Measurements from ENCODE around the gene MICU1.
A peak's percentile ranks its signal among the peaks of the same experiment; 100 is the strongest.

The MICU1 gene

DNA sequence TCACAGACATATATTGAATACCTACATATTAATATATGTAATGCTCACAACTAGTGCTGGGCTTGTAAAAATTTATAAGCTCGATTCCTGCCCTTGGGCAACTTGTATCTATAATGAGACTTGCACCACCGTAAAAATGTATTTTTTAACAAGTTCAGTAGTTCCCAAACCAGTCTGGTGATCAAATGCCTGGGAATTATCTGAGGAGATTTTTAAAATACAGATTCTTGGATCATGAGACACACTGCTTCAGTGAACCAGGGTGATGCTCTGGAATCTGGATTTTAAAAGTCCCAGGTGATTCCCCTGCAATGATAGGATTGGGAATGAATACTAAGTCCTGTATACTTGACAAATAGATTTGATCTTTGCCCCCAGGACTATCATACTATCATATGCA, 4.3 kb upstream of the MICU1 start:
- DNase-seq (ENCODE audit: low read depth): no peak

DNA sequence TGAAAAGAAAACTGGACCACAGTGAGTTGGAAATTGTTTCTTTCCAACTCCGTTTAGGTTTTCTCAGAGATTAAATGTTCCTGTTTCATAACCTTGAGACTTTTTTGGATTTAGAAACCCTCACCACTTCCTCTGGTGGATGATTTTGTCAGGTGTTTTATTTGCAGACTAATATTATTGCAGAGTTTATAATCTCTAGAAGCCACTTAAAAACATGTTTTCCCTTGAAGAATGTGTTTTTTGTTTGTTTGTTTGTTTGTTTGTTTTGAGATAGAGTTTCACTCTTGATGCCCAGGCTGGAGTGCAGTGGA, 520 bp upstream of the MICU1 start:
- DNase-seq (ENCODE audit: low read depth): no peak

DNA sequence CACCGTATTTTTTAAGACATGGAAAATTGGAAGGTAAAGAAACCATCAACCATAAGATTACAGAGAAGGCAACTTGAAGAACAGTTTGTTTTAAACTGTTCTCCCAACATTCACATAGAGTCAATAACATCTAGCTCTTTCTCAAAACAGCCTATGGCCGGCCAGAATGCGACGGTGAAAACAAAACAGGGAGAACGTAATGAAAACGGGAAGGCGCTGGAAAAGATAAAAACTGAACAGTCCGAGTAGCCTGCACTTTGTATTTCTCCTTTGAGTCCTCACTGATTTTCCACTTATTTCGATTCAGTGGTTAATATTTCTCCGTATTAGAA, 637 bp downstream of the MICU1 start:
- DNase-seq (ENCODE audit: low read depth): no peak

DNA sequence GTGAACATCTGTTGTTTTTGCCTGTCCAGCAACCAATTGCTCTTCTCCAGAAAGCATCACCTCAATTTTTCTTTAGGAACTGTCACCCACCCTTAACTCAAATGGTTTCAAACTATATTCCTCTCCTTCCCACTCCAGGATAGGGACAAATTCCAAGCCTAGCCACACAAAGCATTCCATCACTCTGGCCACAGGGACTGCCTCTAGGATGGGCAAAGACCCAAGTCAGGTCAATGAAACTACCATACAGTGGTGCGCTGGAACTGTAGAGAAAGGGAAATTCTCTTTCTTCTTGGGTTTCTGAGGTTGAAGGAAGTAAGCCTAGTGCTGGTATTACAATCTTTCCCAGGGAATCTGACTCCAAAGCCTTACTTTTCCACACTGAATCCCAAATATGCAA, 3.6 kb downstream of the MICU1 start:
- no peak for DNase-seq (ENCODE audit: low read depth)

DNA sequence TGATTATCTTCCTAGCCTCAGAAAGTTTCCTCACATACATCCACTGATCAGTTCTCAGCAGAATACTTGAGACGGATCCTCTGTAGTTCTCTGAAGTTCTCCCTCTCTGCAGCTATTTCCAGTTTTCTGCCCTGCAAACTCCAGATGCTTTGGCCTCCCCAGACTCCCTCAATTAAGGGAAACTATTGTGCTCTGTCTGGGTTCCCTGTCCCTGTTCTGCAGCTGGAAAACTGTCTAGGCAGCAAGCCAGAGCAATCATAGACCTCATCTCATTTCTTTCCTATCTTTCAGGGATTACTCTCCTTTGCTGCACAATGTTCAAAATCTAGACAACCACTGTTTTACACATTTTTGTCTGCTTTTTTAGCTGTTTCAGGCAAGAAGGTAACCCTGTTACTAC, 9.2 kb downstream of the MICU1 start:
- no peak for DNase-seq (ENCODE audit: low read depth)

DNA sequence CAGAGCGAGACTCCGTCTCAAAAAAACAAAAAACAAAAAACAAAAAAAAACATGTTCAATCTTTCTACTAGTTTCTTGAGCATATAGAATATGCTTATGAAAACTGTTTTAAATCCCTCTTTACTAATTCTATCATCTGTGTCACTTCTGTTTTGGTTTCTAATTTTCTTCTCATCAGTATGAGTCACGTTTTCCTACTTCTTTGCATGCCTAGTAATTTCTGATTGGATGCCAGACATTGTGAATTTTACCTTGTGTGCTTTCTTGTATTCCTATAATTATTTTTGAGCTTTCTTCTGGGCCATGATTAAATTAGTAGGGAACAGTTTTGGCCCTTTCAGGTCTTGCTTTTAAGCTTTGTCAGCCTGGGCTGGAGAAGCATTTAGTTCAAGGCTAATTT, 9.9 kb downstream of the MICU1 start:
- DNase-seq (ENCODE audit: low read depth): peak; percentile 22

DNA sequence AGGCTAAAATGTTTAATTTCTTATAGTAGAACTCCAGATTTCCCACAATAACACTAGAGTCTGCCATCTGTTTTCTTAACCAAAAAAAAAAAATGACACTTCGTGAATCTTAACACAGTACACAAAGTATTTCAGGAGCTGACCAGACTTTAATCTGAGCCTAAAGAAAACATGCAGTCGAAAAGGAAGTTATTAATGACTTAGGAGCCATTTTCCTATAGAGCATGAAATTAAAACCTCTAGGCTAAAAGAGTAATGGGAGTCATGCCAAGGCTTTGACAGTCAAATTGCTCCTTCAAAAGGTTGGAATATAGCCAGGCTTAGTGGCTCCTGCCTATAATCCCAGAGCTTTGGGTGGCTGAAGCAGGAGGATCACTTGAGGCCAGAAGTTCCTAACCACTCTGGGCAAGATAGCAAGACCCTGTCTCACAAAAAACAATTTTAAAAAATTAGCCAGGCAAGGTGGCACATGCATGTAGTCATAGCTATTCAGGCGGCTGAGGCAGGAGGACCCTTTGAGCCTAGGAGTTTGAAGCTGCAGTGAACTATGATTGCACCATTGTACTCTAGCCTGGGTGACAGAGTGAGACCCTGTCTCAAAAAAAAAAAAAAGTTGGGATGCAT, 13.6 kb downstream of the MICU1 start:
- DNase-seq (ENCODE audit: low read depth): no peak

DNA sequence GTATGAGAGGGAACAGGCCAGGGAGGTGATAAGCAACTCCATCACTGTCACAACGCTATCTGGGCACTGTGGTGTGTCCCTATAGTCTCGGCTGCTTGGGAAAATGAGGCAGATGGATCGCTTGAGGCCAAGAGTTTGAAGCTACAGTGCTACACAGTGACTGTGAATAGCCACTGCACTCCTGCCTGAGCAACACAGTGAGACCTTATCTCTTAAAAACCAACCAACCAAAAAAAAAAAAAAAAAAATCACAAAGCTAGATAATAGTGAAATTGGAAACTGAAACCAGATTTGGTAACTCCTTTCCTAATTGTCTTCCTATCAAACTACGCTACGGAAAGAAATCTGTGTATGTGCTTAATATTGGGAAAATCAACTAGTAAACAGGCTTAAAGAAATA, 14.1 kb downstream of the MICU1 start:
- DNase-seq (ENCODE audit: low read depth): no peak

DNA sequence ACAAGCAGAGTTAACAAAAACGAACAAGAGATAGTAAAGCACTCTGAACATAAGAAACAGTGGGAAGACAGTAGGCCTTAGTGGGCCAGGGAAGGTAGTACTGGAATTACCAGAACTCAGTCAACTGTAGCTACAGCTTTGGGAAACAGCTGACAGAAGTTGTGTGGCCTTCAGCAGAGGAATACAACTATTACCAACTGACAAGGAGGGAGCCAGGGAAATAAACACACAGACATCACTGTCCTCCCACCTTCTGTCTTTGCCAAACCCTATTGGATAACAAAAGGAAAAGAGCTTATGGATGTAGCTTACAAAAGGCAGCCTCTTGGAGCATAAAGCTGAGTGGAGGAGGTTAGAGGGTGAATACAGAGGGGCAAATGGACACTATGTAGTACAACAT, 15.4 kb downstream of the MICU1 start:
- DNase-seq (ENCODE audit: low read depth): no peak

DNA sequence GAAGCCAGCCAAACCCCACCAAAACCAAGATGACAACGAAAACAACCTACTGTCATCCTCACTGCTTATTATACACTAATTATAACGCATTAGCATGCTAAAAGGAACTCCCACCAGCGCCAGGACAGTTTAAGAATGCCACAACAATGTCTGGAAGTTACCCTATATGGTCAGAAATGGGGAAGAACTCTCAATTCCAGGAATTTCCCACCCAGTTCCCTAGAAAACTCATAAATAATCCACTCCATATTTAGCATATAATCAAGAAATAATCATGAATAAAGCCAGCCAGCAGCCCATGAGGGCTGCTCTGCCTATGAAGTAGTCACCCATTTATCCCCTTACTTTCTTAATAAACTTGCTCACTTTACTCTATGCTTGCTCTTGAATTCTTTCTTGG, 20.8 kb downstream of the MICU1 start:
- no peak for DNase-seq (ENCODE audit: low read depth)

DNA sequence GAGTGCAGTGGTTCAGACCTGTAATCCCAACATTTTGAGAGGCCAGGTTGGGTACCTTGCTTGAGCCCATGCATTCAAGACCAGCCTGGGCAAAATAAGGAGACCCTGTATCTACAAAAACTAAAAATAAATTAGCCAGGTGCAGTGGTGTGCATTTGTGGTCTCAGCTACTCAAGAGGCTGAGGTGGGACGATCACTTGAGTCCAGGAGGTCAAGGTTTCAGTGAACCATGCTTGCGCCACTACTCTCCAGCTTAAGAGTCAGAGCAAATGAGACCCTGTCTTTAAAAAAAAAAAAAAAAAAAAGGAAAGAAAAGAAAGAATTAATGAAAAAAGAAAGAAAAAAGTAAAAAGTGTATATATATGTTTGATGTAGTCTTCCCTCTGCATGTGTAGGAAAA, 24.7 kb downstream of the MICU1 start:
- no peak for DNase-seq (ENCODE audit: low read depth)

DNA sequence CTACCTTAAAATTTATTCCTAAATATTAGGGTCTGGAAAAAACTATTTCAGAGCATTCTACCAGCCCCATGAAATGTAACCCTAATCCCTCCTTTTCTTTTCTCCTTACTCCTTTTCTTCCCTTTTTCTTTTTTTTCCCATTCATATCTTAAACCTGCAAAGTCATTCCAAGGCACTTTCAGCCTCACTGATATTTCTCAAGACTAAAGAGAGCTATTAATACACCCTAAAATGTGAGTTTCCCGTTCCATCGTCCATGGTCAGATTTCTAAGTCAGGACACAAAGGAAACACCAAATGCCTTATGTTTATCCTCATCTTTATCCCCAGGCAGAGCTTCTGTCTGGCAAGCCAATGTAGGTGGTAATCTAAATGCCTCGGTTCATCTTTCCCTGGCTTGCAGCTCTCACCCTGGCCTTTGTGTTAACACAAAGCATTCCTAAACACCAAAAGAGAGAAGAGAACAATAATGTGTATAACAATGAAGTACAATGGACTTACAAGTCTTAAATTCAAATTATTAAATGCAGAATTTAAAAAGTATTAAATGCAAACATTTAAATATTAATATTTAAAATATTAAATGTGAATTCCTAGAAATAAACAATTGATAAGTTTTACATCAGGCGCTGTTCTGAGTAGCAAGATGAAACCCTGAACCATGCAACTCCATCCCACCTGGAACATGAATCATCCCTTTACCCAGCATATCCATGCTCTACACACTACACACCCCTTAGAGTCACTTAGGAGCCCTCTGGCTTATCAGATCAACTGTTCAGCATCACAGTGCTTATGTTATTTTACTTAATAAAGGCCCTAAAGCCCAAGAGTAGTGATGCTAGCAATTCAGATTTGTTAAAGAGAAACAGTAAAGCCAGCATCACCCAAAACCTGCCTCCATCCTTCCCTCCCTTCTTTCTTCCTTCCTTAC, 26.8 kb downstream of the MICU1 start:
- DNase-seq (ENCODE audit: low read depth): no peak

DNA sequence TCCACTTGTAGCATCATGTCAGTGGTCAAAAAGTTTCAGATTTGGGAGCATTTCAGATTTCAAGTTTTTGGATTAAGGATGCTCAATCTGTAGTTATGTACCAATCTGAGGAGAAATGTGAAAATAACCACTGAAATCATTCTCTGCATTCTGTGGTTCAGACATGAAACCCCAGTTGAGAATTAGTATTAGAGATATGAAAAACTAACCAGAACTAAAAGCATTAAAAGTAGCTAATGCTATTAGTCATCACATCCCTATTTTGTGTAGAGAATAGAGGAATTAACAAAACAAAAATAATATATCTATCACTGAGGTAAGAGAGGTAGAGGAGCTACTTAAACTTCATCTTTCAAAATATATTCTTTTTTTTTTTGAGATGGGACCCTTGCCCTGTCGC, 28.0 kb downstream of the MICU1 start:
- no peak for DNase-seq (ENCODE audit: low read depth)

DNA sequence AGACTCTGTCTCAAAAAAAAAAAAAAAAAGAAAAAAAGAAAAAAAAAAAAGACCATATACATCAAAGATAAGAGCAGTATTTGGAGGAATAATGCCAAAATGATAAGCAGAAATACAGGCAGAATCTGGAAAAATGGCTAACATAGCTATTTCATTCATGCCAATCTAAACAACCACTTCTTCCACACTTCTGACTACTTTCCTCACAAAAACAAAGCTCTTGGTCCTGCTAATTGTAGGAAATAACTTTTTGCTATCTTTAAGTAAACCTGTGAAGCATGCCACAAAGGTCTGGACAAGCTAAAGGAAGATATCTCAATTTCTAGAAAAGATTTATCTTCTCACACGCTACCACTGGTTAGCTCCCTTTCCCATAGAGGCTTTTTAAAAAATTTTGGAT, 30.4 kb downstream of the MICU1 start:
- DNase-seq (ENCODE audit: low read depth): no peak

DNA sequence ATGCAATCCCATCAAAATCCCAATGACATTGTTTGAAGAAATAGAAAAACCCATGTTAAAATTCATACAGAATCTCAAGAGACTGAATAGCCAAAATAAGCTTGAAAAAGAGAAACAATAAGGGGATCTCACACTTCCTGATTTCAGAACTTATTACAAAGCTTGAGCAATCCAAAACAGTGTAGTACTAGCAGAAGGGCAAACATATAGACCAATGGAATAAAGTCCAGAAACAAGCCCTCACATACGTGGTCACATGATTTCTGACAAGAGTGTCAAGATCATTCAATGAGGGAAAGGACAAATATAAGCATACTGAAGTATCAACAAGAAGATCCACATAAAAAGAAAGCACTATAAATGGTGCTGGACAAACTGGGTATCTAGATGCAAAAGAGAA, 31.9 kb downstream of the MICU1 start:
- no peak for DNase-seq (ENCODE audit: low read depth)

DNA sequence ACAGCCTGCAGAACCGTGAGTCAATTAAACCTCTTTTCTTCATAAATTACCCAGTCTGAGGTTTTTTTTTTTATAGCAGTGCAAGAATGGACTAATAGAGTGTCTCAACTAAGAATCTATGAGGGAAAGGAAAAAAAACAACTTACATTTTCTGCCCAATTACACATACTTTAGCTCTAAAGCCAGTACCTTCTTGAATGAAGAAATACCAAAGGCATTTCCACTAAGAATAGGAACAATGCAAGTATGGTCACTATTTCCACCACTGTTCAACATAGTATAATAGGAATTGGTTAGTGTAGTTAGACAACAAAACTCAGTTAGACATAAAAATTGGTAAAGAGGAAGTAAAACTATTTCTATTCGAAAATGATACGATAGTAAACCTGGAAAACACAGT, 37.6 kb downstream of the MICU1 start:
- no peak for DNase-seq (ENCODE audit: low read depth)

DNA sequence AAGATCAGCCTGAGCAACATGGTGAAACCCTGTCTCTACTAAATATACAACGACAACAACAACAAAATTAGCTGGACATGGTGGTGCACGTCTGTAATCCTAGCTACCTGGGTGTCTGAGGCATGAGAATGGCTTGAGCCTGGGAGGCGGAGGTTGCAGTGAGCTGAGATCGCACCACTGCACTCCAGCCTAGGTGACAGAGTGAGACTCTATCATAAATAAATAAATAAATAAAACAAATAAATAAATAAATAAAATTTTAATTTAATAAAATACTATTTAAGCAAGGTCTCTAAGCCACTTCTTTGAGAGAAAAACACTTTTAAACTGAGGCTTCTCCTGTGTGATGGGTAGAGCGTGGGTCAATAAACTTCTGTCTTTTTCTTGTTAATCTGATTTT, 38.3 kb downstream of the MICU1 start:
- no peak for DNase-seq (ENCODE audit: low read depth)

DNA sequence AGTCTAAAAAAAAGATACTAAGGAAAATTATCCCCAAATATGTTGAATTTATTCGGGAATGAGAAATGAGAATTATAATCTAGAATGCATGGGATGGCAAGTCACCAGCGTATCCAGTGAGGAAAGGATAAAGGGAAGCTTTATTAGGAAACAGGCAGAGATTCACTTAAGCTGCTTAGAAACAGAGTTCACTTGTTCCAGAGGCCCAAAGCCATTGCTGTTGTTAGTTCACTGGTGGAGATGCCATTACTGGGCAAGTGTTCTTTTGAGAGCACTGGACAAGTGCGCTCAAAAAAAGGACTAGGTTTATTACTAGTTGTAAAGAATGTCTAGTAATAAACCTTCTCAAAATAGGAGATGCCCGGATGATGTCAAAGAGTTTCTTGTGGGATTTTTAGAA, 51.2 kb downstream of the MICU1 start:
- DNase-seq (ENCODE audit: low read depth): no peak

DNA sequence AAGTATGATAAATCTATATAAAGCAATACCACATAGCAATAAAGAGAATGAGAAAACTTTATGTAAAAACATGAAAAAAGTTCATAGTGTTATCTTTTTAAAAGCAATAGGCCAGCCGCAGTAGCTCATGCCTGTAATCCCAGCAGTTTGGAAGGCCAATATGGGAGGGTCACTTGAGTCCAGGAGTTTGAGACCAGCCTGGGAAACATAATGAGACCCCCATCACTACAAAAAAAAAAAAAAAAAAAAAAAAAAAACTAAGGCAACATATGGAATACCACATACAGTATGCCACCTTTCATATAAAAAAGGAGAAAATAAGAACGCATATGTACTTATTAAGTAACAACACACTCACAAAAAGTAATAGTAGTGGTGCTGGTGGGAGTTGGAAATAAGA, 52.8 kb downstream of the MICU1 start:
- DNase-seq (ENCODE audit: low read depth): no peak

DNA sequence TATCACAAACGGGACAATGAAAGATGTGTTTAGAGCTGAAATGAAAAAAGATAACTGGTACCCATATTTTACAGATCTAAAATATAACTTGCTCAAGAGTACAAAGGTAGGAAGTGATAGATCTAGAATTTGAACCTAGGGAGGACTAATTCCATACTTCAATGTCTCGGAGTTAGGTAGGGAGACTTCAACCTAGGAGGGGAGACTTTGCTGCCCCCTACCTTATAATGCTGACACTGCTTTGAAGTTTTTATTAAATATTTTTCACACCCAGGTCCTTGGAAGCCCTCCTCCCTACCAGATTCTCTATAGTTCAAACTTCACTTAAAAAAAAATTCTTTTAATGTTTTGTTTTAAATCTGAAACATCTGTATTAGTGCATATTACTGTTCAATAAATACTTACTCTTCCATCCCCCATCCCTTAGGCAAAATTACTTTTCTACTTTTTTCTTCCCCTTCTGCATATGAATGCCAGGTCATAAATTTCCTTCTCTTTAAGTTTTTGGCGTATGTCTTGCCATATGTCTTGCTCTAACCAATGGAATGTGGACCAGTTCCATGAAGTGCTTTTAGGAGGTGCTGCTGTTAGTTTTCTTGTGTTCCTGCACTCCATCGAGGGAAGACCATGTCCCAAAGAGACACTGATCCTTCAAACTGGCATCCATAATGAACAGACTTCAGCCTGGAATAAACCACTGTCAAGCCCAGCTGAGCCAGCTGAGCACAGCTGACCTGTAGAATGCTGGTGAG, 57.8 kb downstream of the MICU1 start:
- DNase-seq (ENCODE audit: low read depth): no peak

DNA sequence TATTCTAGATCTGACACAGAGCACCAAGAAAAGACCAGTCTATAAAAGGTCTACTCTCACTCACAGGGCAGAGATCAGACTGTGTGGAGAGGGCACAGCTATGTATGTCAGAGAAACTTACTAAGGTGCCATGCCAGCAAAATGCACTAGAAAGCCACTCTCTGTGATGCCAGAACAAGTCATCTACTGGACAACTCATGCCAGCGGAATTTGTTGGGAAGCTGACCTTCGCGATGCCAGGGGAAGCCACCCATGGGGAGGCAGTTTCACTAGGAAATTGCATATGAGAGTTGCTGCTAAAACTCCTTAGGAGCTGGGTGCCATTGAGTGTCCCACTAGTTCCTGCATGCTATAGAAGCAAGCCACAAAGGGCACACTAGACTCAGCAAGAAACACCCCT, 58.5 kb downstream of the MICU1 start:
- DNase-seq (ENCODE audit: low read depth): peak; percentile 56

DNA sequence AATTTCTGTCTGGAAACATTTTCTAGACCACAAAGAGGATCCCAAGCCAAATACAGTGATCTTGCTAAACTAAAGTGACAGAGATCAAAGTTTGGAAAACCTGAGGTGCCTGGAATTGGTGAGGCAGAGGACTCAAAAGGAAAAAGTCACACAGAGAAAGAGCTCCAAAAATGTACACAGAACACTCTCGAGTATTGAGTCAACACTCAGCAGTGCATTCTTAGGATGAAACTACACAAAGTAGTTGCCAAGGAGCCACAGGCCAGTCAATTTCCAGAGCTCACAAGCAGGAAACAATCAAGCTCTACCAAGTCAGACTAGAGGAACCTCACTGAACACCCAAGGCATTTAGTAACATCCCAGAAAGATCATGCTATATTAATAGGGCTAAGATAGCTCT, 61.3 kb downstream of the MICU1 start:
- DNase-seq (ENCODE audit: low read depth): peak; percentile 91

DNA sequence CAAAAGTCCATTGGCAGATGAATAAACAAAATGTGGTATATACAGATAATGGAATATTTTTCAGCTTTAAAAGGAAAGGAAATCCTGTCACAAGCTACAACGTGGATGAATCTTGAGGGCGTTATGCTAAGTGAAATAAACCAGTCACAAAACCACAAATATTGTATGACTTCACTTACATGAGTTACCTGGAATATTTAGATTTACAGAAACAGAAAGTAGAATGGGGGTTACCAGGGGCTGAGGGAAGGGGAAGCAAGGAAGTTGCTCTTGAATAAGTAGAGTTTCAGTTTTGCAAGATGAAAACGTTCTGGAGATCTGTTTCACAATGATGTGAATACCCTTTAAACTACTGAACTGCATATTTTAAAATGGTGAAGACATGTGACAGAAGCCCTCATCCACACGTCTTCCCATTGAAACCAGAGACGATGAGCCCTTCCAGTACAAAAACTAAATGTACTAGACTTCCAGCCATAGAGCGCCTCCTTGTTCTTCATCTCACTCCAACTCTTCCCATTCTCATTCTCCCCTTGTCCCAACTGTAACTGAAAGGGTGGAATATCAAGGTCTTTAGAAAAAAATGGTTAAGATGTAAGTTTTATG, 62.4 kb downstream of the MICU1 start:
- no peak for DNase-seq (ENCODE audit: low read depth)

All from stromal cell of bone marrow (primary cell).